A204.1 (cell line): ENCODE measurements around the gene SURF1.
"Not testable (repeated sequence)": the region's sequence is repeated elsewhere in the genome, so short reads cannot be mapped to it uniquely, and the experiment has no call there.

Experiments
- FAIRE-seq: peaks from 2 replicates; lab custom pipeline; 2012; peaks lifted over from hg19 to GRCh38; lab: Jason Lieb, UNC

The SURF1 gene

GRCh38 chr9:133341369-133342068 is 14.8 kb downstream of the SURF1 start:
- FAIRE-seq = no peak

GRCh38 chr9:133340916-133341315 is 15.4 kb downstream of the SURF1 start:
- no peak for FAIRE-seq

- FAIRE-seq = no peak
Observed at GRCh38 chr9:133340256-133340655, 16.0 kb downstream of the SURF1 start.

GRCh38 chr9:133339641-133340040 is 16.6 kb downstream of the SURF1 start:
- no peak for FAIRE-seq

GRCh38 chr9:133335924-133336811 is 20.1 kb downstream of the SURF1 start, which contains the start of gene SURF6:
Gene SURF6, minus strand, starts transcription at chr9:133336188. Its CDS starts 56 bp downstream, at chr9:133336132.
- no peak for FAIRE-seq

GRCh38 chr9:133334888-133335287 is 21.4 kb downstream of the SURF1 start:
- FAIRE-seq = not testable (repeated sequence)

- FAIRE-seq = no peak
Observed at GRCh38 chr9:133334161-133334560, 22.1 kb downstream of the SURF1 start.

- FAIRE-seq = no peak
Observed at GRCh38 chr9:133333566-133333965, 22.7 kb downstream of the SURF1 start.

- FAIRE-seq = no peak
Observed at GRCh38 chr9:133333011-133333410, 23.3 kb downstream of the SURF1 start.

- no peak for FAIRE-seq
Observed at GRCh38 chr9:133332381-133332730, 23.9 kb downstream of the SURF1 start.

- no peak for FAIRE-seq
Observed at GRCh38 chr9:133331641-133332380, 24.5 kb downstream of the SURF1 start.

- no peak for FAIRE-seq
Observed at GRCh38 chr9:133331221-133331620, 25.1 kb downstream of the SURF1 start.

GRCh38 chr9:133329306-133330156 is 26.8 kb downstream of the SURF1 start:
- not testable (repeated sequence) for FAIRE-seq

- FAIRE-seq = no peak
Observed at GRCh38 chr9:133327834-133328484, 28.3 kb downstream of the SURF1 start.

- not testable (repeated sequence) for FAIRE-seq
Observed at GRCh38 chr9:133327021-133327420, 29.3 kb downstream of the SURF1 start.

- no peak for FAIRE-seq
Observed at GRCh38 chr9:133323991-133324703, 32.1 kb downstream of the SURF1 start.

- no peak for FAIRE-seq
Observed at GRCh38 chr9:133323211-133323610, 33.1 kb downstream of the SURF1 start.

- FAIRE-seq = no peak
Observed at GRCh38 chr9:133322701-133323100, 33.6 kb downstream of the SURF1 start.

- no peak for FAIRE-seq
Observed at GRCh38 chr9:133321411-133321935, 34.8 kb downstream of the SURF1 start.

- no peak for FAIRE-seq
Observed at GRCh38 chr9:133320421-133320881, 35.8 kb downstream of the SURF1 start.
